GM18502 (cell line): Measurements from ENCODE around the gene SH3BGR.

Experiments
- ATAC-seq: cut with Tn5 transposase; IDR thresholded peaks from one replicate; pipeline ENCODE4 v1.9.1; 2021; ENCODE audit warnings: mild to moderate bottlenecking; ENCODE audit not compliant: unreplicated experiment, poor library complexity

SH3BGR gene

GRCh38 chr21:39454949-39455668, 3.3 kb downstream of the SH3BGR start:
- ATAC-seq: no peak

GRCh38 chr21:39456665-39457064, 4.9 kb downstream of the SH3BGR start:
- no peak for ATAC-seq

GRCh38 chr21:39461419-39461818, 9.6 kb downstream of the SH3BGR start:
- no peak for ATAC-seq

- no peak for ATAC-seq
These were observed 11.5 kb downstream of the SH3BGR start for GRCh38 chr21:39463308-39463707.

GRCh38 chr21:39466584-39466983, 14.8 kb downstream of the SH3BGR start:
- ATAC-seq: no peak

GRCh38 chr21:39467746-39468145, 16.0 kb downstream of the SH3BGR start:
- ATAC-seq: no peak

- no peak for ATAC-seq
These were observed 16.8 kb downstream of the SH3BGR start for GRCh38 chr21:39468559-39468958.

GRCh38 chr21:39471598-39471997, 19.8 kb downstream of the SH3BGR start:
- ATAC-seq: no peak

- ATAC-seq: no peak
These were observed 21.0 kb downstream of the SH3BGR start for GRCh38 chr21:39472786-39473185.

GRCh38 chr21:39474611-39475010, 22.8 kb downstream of the SH3BGR start:
- ATAC-seq: no peak

- ATAC-seq: no peak
These were observed 27.5 kb downstream of the SH3BGR start for GRCh38 chr21:39479164-39479813.

GRCh38 chr21:39479814-39480182, 28.0 kb downstream of the SH3BGR start:
- ATAC-seq: no peak

- ATAC-seq: no peak
These were observed 28.5 kb downstream of the SH3BGR start for GRCh38 chr21:39480271-39480670.

- no peak for ATAC-seq
These were observed 30.1 kb downstream of the SH3BGR start for GRCh38 chr21:39481886-39482285.

- ATAC-seq: no peak
These were observed 32.1 kb downstream of the SH3BGR start for GRCh38 chr21:39483917-39484316.

GRCh38 chr21:39484711-39485276, 33.0 kb downstream of the SH3BGR start:
- ATAC-seq: no peak

- ATAC-seq: no peak
These were observed 37.7 kb downstream of the SH3BGR start for GRCh38 chr21:39489380-39489924.

- no peak for ATAC-seq
These were observed 47.4 kb downstream of the SH3BGR start for GRCh38 chr21:39499156-39499555.

- no peak for ATAC-seq
These were observed 50.9 kb downstream of the SH3BGR start for GRCh38 chr21:39502631-39503030.

- ATAC-seq: no peak
These were observed 51.5 kb downstream of the SH3BGR start for GRCh38 chr21:39503123-39503762.

GRCh38 chr21:39504230-39504629, 52.5 kb downstream of the SH3BGR start:
- no peak for ATAC-seq
